HG03196 (cell line): Measurements from ENCODE around the gene RABGEF1.
"Not testable (repeated sequence)": the region's sequence is repeated elsewhere in the genome, so short reads cannot be mapped to it uniquely, and the experiment has no call there.

Experiments used
- ATAC-seq: cut with Tn5 transposase; IDR thresholded peaks from one replicate; pipeline ENCODE4 v1.9.1; 2021; ENCODE audit not compliant: unreplicated experiment

RABGEF1 gene

DNA sequence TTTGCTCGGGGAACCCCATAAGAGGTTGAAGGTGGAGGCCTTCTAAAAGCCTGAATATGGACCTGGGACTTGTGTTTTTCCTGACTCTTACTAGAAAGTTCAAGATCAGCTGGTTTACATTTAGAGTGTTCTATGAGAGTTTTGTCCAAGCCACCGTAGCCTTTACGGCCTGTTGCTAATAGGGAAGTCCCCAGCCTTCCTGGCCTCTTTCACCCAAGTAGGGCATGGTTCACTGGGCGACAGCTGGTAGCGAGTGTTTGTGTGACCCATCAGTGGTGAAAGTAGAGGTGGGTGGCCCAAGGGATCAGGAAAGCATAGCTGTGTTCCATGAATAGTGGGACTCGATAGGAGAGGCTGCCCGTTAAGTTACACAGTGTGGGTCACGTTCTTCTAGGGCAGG lies 60.1 kb downstream of the RABGEF1 start:
- no peak for ATAC-seq

DNA sequence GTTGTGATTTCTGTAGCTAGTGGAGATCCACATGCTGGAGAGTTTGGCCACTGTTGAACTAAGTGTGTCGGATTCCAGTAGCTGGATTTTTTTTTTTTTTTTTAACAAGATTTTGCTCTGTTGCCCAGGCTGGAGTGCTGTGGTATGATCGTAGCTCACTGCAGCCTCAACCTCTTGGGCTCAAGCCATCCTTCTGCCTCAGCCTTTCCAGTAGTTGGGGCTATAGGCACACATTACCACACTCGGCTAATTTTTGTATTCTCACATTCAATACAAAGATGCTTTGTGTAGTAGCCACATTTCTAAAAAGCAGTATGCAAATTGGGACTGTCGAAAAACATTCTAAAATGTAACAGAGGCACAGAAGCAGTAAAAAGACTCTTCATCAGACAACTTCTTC lies 63.5 kb downstream of the RABGEF1 start:
- ATAC-seq = no peak

DNA sequence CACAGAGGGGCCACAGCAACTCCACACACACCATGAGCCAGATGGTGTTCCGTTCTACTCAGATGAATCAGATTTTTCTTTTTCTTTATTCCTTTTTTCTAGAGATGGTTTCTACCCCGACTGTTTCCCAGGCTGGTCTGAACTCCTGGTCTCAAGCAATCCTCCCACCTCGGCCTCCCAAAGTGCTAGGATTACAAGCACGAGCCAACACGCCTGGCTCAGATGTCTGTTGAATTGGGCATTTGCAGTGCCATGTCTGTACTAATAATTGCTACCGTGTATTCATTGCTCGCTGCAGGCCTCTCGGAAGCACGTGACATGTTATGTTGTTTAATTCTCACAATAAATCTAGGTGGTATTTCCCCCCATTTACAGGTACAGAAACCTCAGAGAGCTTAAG lies 67.2 kb downstream of the RABGEF1 start:
- ATAC-seq = no peak

DNA sequence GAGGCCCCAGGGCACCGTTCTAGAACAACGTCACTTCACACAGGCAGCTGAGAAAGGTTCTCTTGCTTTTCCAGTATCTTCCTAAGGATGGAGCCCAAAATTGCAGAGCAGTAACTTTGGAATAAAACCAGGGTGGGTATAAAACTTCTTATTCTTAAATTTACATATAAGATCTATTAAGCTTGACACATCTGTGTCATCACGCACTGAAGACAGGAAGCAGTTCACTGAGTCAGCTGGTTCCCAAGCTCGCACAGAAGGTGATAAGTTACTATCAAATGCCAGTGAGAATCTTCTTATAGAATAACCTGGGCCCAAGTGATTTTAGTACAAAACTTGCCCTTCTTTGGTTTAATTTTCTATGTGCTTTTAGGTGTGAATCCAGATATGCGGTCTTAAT lies 70.2 kb downstream of the RABGEF1 start:
- no peak for ATAC-seq

DNA sequence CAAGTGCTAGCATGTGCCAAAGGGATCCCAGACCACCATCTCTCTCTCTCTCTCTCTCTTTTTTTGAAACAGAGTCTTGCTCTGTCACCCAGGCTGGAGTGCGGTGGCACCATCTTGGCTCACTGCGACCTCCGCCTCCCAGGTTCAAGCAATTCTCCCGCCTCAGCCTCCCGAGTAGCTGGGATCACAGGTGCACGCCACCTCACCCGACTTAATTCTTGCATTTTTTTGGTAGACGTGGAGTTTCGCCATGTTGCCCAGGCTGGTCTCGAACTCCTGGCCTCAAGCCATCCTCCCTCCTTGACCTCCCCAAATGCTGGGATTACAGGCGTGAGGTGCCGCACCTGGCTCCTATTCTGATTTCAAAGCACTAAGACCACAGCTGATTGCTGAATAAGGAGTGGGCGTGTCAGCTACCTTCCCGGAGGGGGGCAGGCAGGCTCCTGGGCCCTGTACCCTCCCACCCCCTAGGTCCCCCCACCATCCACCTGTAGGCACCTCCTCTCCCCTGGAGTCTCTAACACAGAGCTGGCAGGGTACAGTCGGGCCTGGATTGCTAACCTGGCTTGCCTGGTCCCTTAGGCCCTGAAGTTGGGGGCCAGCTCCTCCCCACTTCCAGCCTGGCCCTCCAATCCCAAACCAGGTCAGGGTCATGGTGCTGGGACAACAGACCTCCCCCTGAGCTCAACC lies 74.8 kb downstream of the RABGEF1 start:
- not testable (repeated sequence) for ATAC-seq

DNA sequence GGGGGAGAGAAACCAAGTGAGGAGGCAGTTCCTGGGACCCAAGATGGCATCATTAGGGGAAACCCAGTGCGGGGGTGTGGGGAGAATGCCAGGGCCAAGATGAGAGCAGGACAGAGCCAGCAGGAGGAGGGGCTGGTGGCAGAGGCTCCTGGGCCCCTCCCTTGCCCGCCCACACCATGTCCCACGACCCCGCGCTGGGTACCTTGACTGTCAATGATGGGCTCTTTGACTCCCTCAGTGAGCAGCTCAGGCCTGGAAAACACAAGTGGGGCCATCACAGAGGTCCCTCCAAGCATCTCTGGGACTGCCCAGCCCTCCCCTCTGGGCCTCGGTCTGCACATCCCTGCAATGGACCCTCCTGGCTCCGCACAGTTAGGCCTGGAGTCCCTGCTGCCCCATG lies 75.4 kb downstream of the RABGEF1 start:
- no peak for ATAC-seq

DNA sequence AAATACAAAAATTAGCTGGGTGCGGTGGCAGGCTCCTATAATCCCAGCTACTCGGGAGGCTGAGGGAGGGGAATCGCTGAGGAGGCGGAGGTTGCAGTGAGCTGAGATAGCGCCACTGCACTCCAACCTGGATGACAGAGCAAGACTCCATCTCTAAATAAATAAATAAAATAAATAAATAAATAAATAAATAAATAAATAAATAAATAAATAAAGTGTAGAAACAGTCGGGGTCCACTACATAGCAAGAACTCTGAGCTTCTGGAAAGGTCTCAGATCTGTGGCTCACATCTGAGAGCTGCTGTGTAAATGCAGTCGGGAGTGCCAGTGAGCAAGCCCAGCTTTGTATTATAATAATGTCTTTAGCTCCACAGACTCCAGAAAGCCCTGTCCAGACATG lies 76.1 kb downstream of the RABGEF1 start:
- not testable (repeated sequence) for ATAC-seq

DNA sequence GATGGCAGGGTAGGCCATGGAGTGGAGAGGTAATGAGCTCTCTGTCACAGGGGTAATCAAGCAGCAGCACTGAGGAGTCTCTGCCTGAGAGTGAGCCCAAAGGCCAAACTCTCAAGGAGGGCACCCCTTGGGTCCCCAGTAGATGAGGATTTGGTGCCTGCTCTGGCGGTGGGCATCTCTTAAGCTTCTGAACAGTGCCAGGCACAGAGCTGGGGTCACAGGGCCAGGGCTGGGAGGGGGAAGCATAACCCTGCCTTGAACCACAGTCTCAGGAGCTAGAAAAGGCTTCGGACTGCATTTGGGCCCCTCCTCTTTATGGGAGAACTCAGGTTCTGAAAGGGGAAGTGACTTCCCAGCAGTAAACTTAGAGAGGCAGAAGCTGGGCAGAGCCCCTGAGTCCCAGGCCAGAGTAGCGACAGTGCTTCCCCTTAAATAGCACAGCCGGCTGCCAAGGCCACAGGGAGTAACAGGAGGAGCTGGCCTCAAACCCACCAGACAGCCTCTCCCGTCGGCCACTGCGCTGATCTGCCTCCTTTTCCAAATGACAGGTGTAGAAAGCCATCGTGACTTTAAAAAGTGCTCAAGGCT lies 76.8 kb downstream of the RABGEF1 start:
- not testable (repeated sequence) for ATAC-seq

DNA sequence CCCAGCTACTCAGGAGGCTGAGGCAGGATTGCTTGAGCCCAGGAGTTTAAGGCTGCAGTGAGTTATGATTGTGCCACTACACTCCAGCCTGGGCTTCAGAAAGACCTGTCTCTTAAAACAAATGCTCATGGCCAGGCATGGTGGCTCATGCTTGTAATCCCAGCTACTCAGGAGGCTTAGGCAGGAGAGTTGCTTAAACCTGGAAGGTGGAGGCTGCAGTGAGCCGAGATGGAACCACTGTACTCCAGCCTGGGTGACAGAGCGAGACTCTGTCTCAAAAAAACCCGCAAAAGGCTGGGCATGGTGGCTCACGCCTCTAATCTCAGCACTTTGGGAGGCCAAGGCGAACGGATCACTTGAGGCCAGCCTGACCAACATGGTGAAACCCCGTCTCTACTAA lies 77.4 kb downstream of the RABGEF1 start:
- ATAC-seq = not testable (repeated sequence)

DNA sequence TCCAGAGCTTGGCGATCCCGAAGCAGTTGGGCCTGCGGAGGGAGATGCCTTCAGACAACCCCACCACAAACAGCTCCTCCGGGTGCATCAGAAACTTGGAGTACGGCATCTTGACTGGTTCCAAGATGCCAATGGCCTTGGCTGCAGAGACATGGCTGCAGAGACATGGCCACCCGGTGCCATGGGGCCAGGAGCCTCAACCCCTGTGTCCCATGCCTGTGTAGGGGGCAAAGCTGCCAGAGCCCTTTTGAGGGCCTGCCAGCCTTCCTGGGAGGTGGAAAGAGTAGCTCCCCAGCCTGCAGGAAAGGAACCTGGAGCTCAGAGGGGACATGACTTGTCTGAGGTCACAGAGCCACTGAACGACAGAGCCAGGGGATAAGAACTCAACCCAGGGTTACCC lies 83.5 kb downstream of the RABGEF1 start:
- no peak for ATAC-seq

DNA sequence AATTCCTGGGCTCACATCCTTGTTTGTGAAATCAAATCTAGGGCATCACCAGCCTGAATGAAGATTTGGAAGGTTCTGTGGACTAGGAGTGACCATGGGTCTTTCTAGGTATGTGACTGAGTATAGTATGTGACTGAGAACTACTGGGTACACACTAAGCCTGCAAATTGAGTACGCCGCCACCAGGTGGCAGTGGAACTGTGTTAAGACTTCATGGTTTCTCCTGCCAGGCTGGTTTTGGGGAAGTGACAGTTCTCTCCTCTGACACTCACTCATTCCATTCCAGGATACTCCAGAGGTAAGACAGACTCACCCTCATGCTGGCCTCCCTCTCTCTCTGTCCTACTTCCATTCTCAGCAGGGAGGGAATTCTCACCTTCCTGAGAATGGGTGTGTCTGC lies 85.0 kb downstream of the RABGEF1 start:
- ATAC-seq = not testable (repeated sequence)

DNA sequence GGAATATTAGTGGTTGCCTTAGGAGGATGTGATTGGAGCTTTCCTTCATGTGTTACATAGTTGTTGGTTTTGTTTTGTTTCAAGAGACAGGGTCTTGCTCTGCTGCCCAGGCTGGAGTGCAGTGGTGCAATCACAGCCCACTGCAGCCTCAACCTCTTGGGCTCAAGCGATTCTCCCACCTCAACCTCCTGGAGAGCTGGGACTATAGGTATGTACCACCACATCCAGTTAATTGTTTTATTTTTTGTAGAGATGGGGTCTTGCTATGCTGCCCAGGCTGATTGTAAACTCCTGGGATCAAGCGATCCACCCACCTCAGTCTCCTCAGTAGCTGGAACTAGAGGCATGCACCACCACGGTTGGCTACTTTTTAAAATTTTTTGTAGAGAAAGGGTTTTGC lies 86.1 kb downstream of the RABGEF1 start:
- ATAC-seq = no peak

DNA sequence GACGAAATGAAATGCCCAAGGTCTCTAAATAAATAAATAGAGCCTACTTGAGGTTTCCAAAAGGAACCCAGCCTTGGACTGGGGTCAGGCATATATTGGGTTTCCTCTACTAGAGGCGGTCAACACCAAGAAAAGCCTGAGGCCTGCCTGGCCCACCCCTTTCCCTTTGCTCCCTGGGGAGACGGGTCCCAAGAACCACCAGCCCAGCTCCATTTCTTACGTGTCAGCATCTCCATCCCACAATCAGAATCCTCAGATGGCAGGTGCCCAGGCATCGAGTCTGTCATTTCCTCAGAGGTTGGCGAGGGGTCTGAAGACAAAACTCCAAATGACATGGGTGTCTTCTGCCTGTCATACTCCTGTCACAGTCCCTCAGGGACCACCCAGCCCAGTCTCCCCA lies 90.4 kb downstream of the RABGEF1 start:
- ATAC-seq = not testable (repeated sequence)

DNA sequence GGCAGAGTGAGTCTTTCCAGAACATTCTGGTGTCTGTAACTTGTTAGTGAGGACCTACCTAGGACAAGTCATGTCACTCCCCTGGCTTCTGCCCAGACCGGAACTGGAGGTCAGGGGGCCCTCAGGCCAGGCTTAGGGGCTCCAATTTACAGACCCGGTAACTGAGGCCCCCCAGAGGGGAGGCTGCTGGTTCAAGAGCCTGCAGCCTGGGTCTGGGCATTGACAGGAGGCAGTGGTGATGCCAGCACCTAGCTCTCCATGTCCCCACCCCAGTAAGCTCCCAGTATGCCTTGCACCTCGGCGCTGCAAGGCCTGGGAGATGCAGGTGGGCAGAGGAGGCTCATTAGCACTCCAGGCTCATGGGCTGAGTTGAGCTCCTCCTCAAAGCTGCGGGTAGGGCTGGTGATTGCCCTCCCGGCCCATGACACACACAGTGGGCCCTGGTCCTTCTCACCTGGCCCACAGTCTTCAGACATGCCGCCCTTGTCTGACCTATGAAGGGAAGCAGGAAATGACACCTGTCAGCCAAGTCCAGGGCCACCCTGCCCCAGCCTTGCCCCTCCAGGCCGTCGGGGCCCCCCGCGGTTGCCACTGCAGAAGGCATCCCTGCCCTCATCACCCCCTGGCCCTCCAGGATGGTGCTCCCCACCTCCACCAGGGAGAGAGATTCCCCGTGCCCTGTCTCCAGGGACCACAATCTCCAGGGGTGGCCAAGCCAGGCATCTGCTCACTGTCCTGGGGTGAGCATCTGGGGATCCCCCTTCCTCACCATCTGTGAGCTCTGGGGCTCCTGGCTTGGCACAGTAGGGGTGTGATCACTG lies 92.2 kb downstream of the RABGEF1 start:
- no peak for ATAC-seq

DNA sequence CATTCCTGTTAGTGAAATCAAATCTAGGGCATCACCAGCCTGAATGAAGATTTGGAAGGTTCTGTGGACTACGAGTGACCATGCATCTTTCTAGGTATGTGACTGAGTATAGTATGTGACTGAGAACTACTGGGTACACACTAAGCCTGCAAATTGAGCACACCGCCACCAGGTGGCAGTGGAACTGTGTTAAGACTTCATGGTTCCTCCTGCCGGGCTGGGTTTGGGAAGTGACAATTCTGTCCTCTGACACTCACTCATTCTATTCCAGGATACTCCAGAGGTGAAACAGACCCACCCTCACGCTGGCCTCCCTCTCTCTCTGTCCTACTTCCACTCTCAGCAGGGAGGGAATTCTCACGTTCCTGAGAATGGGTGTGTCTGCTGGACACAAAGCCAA lies 96.5 kb downstream of the RABGEF1 start:
- no peak for ATAC-seq

DNA sequence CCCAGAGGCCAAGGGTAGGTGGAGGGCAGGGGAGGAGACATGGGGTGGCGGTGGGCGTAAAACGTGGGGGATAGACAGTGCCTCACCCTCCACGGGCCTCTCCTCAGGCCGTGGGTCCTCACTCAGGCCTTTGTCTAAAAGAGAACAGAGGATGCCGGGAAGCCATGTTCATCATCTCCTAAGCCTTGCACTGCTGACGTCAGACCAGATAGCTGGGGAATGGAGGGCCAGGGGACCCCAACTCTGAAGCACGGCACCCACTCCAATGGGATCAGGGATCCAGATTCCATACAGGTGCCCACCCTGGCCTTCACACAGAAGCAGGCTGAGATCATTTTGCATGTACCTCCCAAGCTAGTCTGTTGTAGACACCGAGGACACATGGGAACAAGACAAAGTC lies 97.1 kb downstream of the RABGEF1 start:
- no peak for ATAC-seq

DNA sequence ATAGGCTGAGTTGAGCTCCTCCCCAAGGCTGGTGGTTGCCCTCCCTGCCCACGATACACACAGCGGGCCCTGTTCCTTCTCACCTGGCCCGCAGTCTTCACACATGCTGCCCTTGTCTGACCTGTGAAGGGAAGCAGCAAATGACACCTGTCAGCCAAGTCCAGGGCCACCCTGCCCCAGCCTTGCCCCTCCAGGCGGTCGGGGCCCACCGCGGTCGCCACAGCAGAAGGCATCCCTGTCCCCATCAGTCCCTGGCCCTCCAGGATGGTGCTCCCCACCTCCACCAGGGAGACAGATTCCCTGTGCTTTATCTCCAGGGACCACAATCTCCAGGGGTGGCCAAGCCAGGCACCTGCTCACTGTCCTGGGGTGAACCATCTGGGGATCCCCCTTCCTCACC lies 99.3 kb downstream of the RABGEF1 start:
- no peak for ATAC-seq

DNA sequence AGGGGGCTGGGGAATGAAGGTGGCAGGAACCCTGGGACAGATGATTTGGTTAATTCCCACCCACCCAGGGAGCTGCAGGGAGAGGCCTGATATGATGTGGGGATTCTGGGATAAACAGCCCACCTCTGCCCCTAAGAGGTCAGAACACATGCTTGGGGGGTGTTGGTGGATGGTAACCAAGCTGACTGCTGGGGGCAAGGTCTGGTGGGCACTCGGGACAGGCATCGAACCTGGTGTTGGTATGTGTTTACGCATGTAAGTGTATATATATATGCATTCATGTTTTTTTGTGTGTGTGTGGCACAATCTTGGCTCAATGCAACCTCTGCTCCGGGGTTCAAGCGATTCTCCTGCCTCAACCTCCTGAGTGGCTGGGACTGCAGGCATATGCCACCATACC lies 99.8 kb downstream of the RABGEF1 start:
- no peak for ATAC-seq

DNA sequence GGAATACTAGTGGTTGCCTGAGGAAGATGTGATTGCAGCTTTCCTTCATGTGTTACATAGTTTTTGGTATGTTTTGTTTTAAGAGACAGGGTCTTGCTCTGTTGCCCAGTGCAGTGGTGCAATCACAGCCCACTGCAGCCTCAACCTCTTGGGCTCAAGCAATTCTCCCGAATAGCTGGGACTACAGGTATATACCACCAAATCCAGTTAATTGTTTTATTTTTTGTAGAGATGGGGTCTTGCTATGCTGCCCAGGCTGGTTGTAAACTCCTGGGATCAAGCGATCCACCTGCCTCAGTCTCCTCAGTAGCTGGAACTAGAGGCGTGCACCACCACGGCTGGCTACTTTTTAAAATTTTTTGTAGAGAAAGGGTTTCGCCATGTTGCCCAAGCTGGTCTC lies 101.4 kb downstream of the RABGEF1 start:
- ATAC-seq = no peak

DNA sequence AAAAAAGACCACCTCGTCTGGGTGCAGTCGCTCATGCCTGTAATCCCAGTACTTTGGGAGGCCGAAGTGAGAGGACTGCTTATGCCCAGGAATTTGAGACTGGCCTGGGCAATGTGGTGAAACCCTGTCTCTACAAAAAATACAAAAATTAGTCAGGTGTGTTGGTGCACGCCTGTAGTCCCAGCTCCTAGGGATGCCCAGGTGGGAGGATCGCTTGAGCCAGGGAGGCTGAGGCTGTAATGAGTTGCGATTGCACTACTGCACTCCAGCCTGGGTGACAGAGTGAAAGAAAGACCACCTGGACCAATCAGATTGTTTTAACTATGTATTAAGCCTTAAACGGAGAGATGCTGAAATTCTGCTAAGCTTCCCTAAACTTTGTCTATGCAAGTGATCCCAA lies 103.0 kb downstream of the RABGEF1 start:
- ATAC-seq = not testable (repeated sequence)

DNA sequence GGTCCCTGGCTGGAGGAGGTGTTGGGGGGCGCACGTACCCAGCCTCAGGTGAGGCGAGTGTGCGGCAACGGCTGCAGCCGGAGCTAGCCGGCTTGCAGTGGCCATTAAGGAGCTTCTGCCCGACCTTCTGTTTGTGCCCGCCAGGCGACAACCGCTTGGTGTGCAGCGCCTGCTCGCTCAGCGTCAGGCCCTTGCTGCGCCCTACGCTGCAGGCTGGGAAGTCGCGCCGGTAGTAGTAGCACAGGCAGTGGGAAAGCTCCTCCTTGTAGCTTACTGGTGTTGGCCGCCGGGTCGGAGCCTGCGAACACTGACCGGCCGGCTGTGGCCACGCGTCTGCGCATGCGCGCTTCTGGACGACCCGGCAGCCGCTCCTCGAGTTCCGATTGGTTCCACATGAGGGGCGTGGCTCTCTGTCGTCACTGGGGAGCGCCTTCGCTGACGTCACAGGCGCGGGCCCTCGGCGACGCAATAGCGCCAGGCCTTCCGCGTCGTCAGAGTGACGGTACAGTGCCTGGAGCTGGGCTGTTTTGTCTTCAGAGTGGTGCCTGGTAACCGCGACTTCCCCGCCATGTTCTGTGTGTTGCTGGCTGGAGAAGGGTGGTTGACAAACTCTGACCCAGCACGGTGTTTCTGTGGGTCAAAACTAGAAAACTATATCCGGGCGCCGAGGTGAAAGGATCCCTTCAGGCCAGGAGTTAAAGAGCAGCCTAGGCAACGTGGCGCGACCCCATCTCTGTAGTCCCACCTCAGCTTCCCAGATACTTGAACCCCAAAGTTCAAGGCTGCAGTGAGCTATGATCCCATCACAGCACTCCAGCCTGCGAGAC lies 104.2 kb downstream of the RABGEF1 start:
- ATAC-seq = peak; percentile 89
